IgD-negative memory B cell (primary cell): ENCODE data around the gene CUBN. TPM values are rescaled to one million over a fixed set of nuclear protein-coding genes. Genes with fewer than 3 reads are reported as not detected.
A peak's percentile ranks its signal among the peaks of the same experiment; 100 is the strongest.

Experiments used
- H3K27ac Mint-ChIP-seq, 3 donors: one replicate each; pipeline ENCODE4 v1.8.0; 2020 to 2022; ENCODE audit warnings: mild to moderate bottlenecking in 3 of 3, mixed read lengths in 3 of 3, moderate library complexity in 1 of 3
- H3K27me3 Mint-ChIP-seq: one replicate; pipeline ENCODE4 v1.8.0; 2021; ENCODE audit warnings: mixed read lengths
- H3K36me3 Mint-ChIP-seq: one replicate; pipeline ENCODE4 v1.8.0; 2020; ENCODE audit warnings: mild to moderate bottlenecking, mixed read lengths
- H3K4me1 Mint-ChIP-seq, 3 donors: one replicate each; pipeline ENCODE4 v1.8.0; 2020 to 2022; ENCODE audit warnings: mixed read lengths in 3 of 3, mild to moderate bottlenecking in 1 of 3
- H3K4me3 Mint-ChIP-seq, 4 donors: one replicate each; pipeline ENCODE4 v1.8.0; 2020 to 2022; ENCODE audit warnings: mild to moderate bottlenecking in 4 of 4, mixed read lengths in 4 of 4, moderate library complexity in 3 of 4
- H3K9me3 Mint-ChIP-seq, 3 donors: one replicate each; pipeline ENCODE4 v1.8.0; 2020 to 2021; ENCODE audit warnings: mixed read lengths in 3 of 3, mild to moderate bottlenecking in 1 of 3
- polyA plus RNA-seq: library from polyadenylated mRNA; unstranded; fragments of 300-500 nt; fragmentation: Illumina TruSeq; gene quantifications from one replicate; pipeline ENCODE4 v1.2.3, GENCODE V29; 2021

CUBN gene
- polyA plus RNA-seq, 1 donor from 2014 or later: not detected

DNA sequence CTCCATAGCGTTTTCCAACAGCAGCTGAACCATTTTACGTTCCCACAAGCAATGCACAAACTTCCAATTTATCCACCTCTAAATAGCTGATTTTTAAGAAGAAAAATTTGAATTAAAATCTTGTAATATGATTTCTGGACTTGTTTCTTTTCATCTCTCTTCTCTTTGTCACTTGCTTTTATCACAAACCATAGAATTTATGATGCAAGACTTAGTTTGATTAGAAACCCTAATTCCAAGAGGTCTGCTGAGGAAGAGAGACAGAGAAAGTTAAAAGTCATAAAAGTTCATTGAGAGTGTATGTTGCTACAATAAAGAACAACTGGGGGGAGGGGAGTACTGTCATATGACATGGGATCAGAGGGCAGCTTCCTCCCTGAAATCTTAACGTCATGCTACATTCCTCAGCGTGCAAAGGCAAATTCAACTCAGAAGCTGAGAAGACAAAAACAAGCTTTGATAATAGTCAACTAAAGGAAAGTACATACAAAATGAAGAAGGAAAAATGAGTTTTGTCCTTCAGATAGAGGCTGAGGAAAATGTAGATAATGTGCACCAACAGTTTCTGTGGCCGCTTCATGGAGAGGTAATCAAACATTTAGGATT, 18.4 kb upstream of the CUBN start:
- no peaks in the 10 kb centered on the region for H3K9me3 Mint-ChIP-seq

DNA sequence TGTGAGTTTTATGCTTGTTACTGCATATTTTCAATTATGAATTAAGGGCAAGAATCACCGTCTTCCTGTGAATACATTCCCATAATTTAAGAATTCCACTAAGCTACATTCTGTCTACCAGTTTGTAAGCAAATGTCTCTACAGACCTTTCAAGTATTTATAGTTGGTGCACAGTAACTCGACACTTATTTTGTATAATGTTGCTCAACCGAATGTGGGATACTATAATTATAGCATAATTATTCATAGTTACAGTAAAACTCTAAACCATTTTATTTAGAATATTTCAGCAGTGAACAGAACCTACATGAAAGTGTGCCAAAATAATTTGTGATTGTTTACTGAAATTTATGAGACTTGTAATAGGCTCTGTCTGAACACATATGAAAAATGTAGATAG, 17.3 kb upstream of the CUBN start:
- Mint-ChIP-seq H3K9me3 (no peaks in the 10 kb centered on the region), H3K27me3 (no peaks in the 10 kb centered on the region), H3K36me3 (peaks cover 7% of the 10 kb centered on the region), H3K27ac (no peak overlapping the region), H3K4me1 (peaks cover 0 to 2% (median 0%) of the 10 kb centered on the region in 3 donors), H3K4me3 (no peak overlapping the region)

More for the DNA sequence above, 18.4 kb upstream of the CUBN start:
- Mint-ChIP-seq H3K27me3 (no peaks in the 10 kb centered on the region), H3K36me3 (peaks cover 12% of the 10 kb centered on the region), H3K4me3 (no peak overlapping the region), H3K4me1 (peaks cover 0 to 2% (median 0%) of the 10 kb centered on the region in 3 donors), H3K27ac (no peak overlapping the region)

DNA sequence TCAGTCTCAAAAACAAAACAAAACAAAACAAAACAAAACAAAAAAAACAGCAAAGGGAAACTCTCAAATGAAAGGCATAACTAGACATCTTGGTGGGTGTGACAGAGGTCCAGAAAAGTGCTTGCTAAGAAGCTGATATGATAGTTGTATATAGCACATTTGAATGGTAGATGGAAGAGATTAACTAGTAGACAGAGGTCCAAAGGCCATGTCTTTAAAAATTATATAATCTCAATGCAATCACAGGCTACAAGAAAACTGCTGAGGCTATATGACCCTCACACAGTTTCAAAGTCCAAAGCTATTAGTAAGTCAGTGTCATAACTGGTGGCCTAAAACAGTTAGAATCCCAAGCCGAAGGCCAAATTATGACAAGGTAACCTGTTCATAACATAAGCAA, 15.6 kb upstream of the CUBN start:
- Mint-ChIP-seq H3K27ac (no peak overlapping the region), H3K4me3 (no peak overlapping the region), H3K4me1 (peaks cover 0 to 2% (median 0%) of the 10 kb centered on the region in 3 donors), H3K9me3 (no peaks in the 10 kb centered on the region), H3K36me3 (peaks cover 9% of the 10 kb centered on the region), H3K27me3 (no peaks in the 10 kb centered on the region)

DNA sequence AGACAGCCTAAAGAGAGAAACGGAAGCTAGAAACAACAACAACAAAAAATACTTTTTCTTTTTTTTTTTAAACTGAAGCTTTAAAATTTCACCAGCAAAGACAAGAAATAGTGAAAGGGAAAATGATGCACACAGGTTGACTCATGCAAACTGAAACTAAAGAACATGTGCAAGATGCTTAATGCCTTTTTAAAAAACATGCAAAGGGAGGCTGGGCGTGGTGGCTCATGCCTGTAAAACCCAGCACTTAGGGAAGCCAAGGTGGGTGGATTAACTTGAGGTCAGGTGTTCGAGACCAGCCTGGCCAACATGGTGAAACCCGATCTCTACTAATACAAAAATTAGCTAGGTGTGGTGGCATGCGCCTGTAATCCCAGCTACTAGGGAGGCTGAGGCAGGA, 15.1 kb upstream of the CUBN start:
- peaks cover 0 to 2% (median 0%) of the 10 kb centered on the region in 3 donors for H3K4me1 Mint-ChIP-seq
- no peaks in the 10 kb centered on the region for H3K27me3 Mint-ChIP-seq
- H3K36me3 Mint-ChIP-seq: peaks cover 9% of the 10 kb centered on the region
- H3K9me3 Mint-ChIP-seq: no peaks in the 10 kb centered on the region
- no peak overlapping the region for H3K4me3 Mint-ChIP-seq
- H3K27ac Mint-ChIP-seq: no peak overlapping the region

DNA sequence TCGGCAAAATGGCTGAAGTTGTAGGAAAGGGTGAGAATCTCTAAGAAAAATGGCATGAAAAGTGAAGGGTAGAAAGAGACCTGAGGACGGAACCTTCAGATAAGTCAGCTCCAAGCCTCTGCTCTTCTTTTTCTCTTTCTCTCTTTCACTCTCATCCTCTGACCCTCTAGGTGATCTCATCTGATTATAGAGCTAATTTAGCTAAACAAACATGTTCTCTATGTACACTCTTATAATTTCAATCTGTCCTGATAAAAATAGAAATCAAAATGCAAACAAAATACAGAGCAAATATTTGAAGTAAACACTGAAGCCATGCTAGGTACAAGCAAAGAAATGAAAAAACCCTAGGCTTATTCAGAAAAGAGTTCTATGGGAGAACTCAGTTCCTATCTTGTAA, 14.4 kb upstream of the CUBN start:
- peaks cover 9% of the 10 kb centered on the region for H3K36me3 Mint-ChIP-seq
- peaks cover 0 to 2% (median 0%) of the 10 kb centered on the region in 3 donors for H3K4me1 Mint-ChIP-seq
- H3K9me3 Mint-ChIP-seq: peaks cover 0 to 5% (median 0%) of the 10 kb centered on the region in 3 donors
- no peak overlapping the region for H3K4me3 Mint-ChIP-seq
- no peak overlapping the region for H3K27ac Mint-ChIP-seq
- H3K27me3 Mint-ChIP-seq: no peaks in the 10 kb centered on the region

DNA sequence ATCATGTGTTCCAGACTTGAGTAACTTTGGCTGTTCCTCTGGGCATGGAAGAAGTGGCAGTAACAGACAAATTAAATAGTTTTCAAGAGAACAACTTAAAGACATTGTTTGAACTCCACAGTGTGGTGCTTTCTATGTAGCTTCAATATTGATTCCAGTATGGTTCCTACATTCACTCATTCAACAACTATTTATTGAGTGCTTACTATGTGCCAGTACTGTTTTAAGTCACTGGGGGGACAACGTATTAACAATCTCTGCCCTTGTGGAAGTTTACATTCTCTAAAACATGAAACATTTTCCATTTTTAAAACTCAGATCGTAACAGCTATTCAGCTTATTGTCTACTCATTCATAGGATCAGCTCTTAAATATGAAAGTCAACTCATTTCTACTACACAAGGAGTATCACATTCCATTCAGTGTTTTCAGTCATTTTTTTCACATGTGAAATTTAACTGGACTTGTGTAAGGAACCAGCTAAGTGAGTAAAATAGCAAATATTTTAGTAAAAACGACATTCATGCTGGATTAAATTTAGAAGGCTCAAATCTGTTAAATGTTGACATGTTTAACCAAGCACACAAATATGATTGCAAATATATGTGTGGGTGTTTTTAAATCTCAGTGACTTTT, 13.6 kb upstream of the CUBN start:
- H3K9me3 Mint-ChIP-seq: peaks cover 0 to 5% (median 0%) of the 10 kb centered on the region in 3 donors
- H3K36me3 Mint-ChIP-seq: peaks cover 9% of the 10 kb centered on the region
- H3K27me3 Mint-ChIP-seq: no peaks in the 10 kb centered on the region
- H3K27ac Mint-ChIP-seq: no peak overlapping the region
- H3K4me3 Mint-ChIP-seq: no peak overlapping the region
- peaks cover 0 to 2% (median 0%) of the 10 kb centered on the region in 3 donors for H3K4me1 Mint-ChIP-seq

DNA sequence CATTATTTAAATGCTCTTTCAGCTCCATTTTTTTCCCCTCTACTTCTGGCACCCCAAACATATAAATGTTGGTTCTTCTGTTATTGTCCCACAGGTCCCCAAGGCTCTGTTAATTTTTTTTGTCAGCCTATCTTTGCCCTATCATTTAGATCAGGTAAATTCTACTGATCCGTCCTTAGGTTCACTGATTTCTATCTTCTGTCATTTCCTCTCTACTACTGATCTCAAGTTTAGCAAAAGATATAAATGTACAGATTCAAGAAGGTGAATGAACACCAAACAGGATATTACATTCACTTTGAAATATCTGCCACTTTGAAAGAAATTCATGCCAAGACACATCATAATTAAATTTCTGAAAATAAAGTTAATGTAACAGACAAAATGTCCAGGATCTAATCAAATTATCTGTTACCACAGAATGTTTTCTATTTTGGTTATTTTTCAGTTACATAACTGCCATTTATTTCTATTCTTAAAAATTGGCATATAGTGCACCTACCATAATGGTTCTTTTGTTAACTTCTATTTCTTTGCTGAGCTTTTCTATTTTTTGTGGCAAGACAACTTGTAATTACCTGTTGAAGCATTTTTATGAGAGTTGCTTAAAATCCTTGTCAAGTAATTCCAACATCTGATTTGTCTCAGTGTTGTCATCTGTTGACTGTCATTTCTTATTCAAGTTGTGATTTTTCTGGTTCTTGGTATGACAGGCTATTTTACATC, 12.1 kb upstream of the CUBN start:
- Mint-ChIP-seq H3K9me3 (peaks cover 0 to 5% (median 0%) of the 10 kb centered on the region in 3 donors), H3K27ac (no peak overlapping the region), H3K4me3 (no peak overlapping the region), H3K27me3 (no peaks in the 10 kb centered on the region), H3K4me1 (peaks cover 0 to 2% (median 0%) of the 10 kb centered on the region in 3 donors), H3K36me3 (peaks cover 4% of the 10 kb centered on the region)

DNA sequence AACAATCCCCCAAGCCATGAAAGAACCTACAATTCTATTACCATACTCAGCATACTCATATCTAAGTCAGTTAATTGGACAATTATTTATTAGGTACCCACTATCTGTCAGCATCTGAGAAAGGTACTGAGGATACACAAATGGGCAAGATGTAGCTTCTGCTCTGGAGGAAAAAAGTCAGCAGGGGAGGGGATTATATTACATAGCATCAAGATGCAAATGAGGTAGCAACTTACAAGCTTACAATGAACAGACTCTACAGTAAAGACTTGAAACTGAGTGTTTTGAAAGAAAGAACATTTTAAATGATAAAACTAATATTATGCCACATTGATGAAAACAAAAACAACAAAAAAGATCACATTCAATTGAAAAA, 10.8 kb upstream of the CUBN start:
- peaks cover 0 to 5% (median 0%) of the 10 kb centered on the region in 3 donors for H3K9me3 Mint-ChIP-seq
- H3K36me3 Mint-ChIP-seq: peaks cover 4% of the 10 kb centered on the region
- no peak overlapping the region for H3K4me3 Mint-ChIP-seq
- H3K27me3 Mint-ChIP-seq: no peaks in the 10 kb centered on the region
- H3K27ac Mint-ChIP-seq: no peak overlapping the region
- peaks cover 0 to 2% (median 0%) of the 10 kb centered on the region in 3 donors for H3K4me1 Mint-ChIP-seq

DNA sequence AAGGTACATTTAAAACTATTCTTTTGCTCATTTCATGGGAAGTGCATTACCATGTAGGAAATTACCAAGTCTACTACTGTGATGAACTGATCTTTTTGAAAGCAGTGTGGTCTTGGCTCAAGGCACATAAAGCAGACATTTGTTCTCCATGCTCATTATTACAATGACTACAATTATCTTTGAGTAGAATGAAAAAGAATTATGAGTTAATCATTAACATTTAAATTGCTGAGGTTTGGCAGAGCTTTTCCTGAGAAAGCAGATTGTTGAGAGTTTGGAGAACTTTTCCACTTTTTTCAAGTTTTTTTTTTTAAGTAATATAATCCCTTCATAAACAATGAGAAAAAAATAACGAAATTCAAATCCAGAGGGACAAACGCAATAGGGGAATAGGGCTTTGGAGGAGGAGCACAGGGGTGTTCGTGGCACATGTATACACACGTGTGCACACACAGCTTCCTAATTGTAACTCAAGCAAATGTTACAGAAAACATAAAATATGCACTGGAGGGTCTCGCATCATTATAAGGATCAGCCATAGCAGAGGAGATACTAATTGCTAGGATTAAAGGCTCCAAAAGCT, 8.9 kb upstream of the CUBN start:
- peaks cover 0 to 5% (median 0%) of the 10 kb centered on the region in 3 donors for H3K9me3 Mint-ChIP-seq
- H3K27ac Mint-ChIP-seq: no peak overlapping the region
- H3K36me3 Mint-ChIP-seq: peaks cover 3% of the 10 kb centered on the region
- no peaks in the 10 kb centered on the region for H3K27me3 Mint-ChIP-seq
- no peak overlapping the region for H3K4me3 Mint-ChIP-seq
- no peaks in the 10 kb centered on the region for H3K4me1 Mint-ChIP-seq

DNA sequence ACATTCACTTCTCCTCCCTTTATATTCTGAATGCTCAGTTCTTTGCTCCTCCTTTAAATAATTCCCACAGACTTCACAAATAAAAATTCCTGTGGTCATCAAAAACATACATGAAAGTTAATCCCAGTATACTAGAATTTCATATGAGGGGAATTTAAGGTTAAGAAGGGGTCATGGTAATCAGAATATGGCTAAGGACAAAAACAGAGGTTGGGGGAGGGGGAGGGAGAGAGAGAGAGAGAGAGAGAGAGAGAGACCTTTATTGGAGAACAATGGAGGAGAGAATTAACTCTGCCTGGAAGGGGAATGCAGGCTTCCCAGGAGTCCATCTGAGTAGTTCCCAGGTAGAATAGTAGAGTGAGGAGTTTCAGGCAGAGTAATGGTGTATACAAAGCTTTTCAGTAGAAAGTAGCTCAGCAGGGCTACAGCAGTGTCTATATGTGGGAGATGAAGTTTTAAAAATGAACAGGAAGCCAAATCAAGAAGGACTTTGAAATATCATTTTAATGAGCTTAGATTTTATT, 5.2 kb upstream of the CUBN start:
- no peaks in the 10 kb centered on the region for H3K36me3 Mint-ChIP-seq
- no peaks in the 10 kb centered on the region for H3K4me1 Mint-ChIP-seq
- peaks cover 0 to 5% (median 0%) of the 10 kb centered on the region in 3 donors for H3K9me3 Mint-ChIP-seq
- no peak overlapping the region for H3K27ac Mint-ChIP-seq
- H3K27me3 Mint-ChIP-seq: peaks cover 2% of the 10 kb centered on the region
- no peak overlapping the region for H3K4me3 Mint-ChIP-seq

DNA sequence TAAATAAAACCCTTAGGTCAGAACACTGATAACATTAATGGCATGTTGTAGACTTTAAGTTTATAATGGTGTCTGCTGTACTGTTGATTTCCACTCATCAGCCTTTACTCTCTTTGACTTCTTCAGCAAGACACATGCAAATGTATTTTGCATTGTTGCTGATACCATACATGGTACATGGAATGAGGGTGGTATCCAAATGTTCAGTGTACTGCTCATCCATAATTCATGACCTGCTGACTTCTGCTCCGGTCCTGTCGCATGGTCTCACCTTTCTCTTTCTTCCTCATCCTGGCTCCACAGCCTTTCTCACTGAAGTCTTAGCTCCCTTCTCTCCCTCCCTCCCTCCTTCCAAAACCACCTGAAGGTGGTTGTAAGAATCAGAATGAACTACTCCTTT, 4.7 kb upstream of the CUBN start:
- Mint-ChIP-seq H3K4me3 (no peak overlapping the region), H3K36me3 (no peaks in the 10 kb centered on the region), H3K27me3 (peaks cover 2% of the 10 kb centered on the region), H3K4me1 (no peaks in the 10 kb centered on the region), H3K27ac (no peak overlapping the region), H3K9me3 (peaks cover 0 to 2% (median 0%) of the 10 kb centered on the region in 3 donors)

DNA sequence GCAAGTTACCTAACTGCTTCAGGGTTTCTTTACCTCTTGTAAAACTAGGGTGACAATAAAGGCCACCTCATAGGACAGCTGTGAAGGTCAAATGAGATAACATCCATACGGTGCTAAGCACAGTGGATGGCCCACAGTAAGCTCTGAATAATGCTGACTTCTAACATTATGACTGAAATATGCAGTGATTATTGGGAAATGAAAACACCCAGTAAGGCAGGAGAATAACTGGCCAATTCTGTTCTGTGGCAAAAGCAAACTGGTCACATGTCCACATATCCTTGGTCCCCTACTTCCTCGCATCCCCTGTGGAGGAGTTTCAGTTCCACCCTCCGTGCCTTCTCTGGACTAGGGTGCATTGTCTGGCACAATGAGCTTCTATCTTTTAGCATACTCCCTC, 1.4 kb downstream of the CUBN start:
- Mint-ChIP-seq H3K4me1 (no peaks in the 10 kb centered on the region), H3K27me3 (peaks cover 2% of the 10 kb centered on the region), H3K9me3 (no peaks in the 10 kb centered on the region), H3K27ac (no peak overlapping the region), H3K36me3 (peaks cover 5% of the 10 kb centered on the region), H3K4me3 (no peak overlapping the region)

DNA sequence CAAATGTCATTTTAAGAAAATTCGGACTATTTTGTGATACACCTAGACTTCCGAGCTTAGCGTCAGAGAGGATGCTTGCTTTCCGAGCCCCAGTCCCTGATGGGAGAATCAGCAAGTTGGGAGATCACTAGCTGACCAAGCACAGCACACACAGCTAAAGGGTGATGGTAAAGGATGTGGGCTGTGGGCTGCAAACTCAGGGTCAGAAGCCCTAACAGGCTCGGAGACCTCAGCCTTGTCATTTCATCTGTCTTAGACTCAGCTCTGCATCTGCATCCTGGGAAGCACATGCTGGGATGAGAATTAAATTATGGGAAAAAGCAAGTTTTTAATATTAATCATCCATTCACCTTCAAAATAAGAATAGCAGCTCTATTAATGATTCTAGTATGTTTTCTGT, 3.3 kb downstream of the CUBN start:
- peaks cover 2% of the 10 kb centered on the region for H3K27me3 Mint-ChIP-seq
- no peaks in the 10 kb centered on the region for H3K9me3 Mint-ChIP-seq
- no peak overlapping the region for H3K27ac Mint-ChIP-seq

DNA sequence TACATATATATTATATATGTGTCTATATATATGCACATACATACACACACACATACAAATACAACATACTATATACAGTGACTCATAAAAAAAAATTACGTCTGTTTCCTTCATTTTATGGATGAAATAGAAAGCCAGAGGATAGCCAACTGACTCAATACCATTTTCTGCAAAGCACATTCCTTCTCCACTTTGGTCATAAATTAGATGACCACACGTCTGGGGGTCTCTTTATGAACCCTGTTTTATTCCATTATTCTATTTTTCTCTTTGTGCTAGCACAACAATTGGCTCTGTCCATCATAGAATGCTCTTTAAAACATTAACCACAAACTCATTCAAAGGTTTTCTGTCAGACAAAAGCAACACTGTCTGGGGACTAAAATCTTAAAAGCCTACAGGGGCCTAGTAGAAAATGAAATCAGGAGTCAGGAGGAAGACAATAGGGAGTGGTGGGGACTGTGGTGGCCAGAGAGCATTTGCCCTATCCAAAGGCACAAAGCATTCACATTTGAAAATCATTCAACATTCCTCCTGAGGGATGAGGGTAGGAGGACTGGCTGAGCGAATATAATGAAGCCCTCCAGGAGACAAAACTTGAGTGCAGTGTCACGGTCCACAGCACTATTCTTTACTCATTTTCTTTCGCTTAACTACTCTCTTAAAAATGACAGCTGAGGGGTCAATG, 4.3 kb downstream of the CUBN start:
- no peaks in the 10 kb centered on the region for H3K9me3 Mint-ChIP-seq
- H3K36me3 Mint-ChIP-seq: peaks cover 7% of the 10 kb centered on the region
- H3K4me1 Mint-ChIP-seq: no peaks in the 10 kb centered on the region
- H3K27ac Mint-ChIP-seq: no peak overlapping the region
- H3K27me3 Mint-ChIP-seq: peaks cover 3% of the 10 kb centered on the region
- no peak overlapping the region for H3K4me3 Mint-ChIP-seq

More for the DNA sequence above, 3.3 kb downstream of the CUBN start:
- Mint-ChIP-seq H3K4me1 (no peaks in the 10 kb centered on the region), H3K4me3 (no peak overlapping the region), H3K36me3 (peaks cover 5% of the 10 kb centered on the region)

DNA sequence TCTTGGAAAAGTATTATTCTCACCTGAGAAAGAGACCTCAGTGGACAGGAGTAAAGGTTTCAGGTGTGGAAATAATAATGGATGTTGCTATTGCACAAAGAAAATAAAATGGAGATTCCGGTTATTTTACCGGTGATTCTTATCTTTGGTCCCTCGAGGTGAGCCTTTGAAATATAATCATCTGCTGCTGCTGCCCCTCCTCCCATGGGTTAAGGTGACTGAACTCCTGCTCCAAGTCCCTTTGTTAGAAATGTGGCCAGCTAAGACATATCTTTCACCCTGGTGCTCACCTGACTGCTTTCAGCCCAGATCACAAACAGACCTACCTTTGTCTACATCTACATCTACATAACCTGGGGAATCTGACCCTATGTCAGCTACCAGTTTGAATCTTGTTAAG, 5.7 kb downstream of the CUBN start:
- Mint-ChIP-seq H3K27me3 (peaks cover 1% of the 10 kb centered on the region), H3K27ac (peak overlapping the region in 1 of 3 donors; percentile 10), H3K4me1 (no peaks in the 10 kb centered on the region), H3K4me3 (no peak overlapping the region), H3K9me3 (no peaks in the 10 kb centered on the region), H3K36me3 (peaks cover 8% of the 10 kb centered on the region)
